Measurements from ENCODE around the gene SLC35D3.

DNA sequence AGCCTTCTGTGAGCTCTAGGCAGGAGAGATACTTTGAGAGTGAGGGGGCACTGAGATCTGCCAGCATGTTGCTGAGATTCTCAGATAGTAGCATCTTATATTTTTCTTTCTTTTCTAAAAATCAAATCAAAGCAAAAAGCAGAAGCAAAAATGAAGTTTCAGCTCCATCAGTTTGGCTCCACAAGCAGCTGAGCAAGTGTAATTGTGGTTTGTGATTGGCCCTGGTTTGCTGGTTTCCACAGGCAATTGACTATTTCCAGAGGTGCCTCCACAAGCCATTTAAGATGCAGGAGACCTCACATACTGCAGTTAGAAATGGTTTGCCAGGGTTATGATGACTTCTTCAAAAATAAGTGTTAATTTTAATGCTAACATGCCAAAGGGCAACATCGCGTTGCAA, 4.3 kb downstream of the SLC35D3 start:
- TF ChIP-seq POLR2A (IDR thresholded peaks at IDR 0.05), result no peak
- TF ChIP-seq, protein P1, sequence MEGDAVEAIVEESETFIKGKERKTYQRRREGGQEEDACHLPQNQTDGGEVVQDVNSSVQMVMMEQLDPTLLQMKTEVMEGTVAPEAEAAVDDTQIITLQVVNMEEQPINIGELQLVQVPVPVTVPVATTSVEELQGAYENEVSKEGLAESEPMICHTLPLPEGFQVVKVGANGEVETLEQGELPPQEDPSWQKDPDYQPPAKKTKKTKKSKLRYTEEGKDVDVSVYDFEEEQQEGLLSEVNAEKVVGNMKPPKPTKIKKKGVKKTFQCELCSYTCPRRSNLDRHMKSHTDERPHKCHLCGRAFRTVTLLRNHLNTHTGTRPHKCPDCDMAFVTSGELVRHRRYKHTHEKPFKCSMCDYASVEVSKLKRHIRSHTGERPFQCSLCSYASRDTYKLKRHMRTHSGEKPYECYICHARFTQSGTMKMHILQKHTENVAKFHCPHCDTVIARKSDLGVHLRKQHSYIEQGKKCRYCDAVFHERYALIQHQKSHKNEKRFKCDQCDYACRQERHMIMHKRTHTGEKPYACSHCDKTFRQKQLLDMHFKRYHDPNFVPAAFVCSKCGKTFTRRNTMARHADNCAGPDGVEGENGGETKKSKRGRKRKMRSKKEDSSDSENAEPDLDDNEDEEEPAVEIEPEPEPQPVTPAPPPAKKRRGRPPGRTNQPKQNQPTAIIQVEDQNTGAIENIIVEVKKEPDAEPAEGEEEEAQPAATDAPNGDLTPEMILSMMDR (IDR thresholded peaks at IDR 0.05), result no peak
- TF ChIP-seq EP300 (IDR thresholded peaks at IDR 0.05; ENCODE audit: low read depth), result no peak
- no peak for TF ChIP-seq POLR2AphosphoS5 (IDR thresholded peaks at IDR 0.05)

Measured in transverse colon (tissue), 4 donors.